Measurements from ENCODE around the gene RETN. TPM values are rescaled to one million over a fixed set of nuclear protein-coding genes. Genes with fewer than 3 reads are reported as not detected.

Gene RETN
- total RNA-seq, 2 donors from 2014 or later: not detected

DNA sequence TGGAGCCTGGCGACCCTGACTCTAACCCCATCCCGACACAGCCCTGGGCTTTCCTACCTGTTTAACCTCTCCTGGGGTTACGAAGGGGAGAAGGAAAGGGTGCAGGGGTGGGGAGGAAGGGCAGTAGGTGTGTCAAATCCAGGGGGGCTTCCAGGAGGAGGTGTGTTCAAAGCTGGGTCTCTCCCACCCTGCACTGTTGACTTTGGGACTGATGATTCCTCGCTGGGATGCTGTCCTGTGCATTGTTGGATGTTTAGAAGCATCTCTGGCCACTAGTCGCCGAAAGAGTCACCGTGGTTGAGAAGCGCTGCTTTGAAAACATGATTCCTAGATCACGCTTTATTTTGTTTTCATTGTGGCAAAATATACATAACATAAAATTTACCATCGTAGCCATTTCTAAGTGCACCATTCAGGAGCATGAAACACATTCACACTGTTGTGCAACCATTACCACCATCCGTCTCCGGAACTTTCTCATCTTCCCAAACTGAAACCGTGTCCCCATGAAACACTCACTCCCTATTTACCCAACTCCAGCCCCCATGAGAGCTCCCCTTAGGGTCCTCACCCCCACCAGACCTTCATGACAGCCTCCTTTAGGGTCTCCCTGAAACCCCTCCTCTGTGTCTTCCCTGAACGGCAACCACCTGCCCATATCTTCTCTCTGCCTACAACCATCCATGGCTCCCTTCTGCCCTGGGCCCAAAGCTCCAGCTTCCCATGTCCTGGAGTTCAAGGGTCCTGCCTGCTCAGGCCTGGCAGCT, 37.5 kb downstream of the RETN start:
- Mint-ChIP-seq H3K36me3 (no peaks in the 10 kb centered on the region), H3K27ac (peak overlapping the region; percentile 73 to 75), H3K9me3 (no peaks in the 10 kb centered on the region)
- DNase-seq (ENCODE audit: low spot score in 2 of 2) (no peak), ATAC-seq (no peak)

DNA sequence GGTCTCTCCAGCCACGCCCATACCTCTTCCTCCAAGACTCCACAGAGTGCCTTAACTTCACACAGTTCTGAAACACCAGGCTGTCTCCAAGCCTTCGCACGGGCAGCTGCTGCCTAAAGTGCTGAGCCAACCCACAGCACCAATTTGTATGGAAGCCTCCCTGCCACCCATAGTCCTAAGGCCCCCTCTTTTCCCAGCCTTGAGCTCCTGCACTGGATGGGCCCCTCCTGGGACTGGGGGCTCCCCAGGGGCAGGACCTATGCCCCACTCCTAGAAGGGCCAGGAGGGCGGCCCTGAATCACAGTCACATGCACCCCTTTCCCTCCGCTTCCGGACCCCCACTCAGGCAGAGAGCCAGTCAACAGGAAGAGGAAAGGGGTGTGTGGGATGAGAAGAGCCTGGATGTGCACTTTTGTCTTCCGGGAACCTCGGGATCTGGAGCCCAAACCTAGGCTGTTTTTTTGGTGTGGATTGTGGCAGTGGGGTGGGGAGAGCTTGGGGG, 38.2 kb downstream of the RETN start:
- DNase-seq (ENCODE audit: low spot score in 2 of 2) (no peak), ATAC-seq (no peak)
- Mint-ChIP-seq H3K36me3 (no peaks in the 10 kb centered on the region), H3K9me3 (no peaks in the 10 kb centered on the region), H3K27ac (peak overlapping the region in 1 of 2 donors; percentile 73)

DNA sequence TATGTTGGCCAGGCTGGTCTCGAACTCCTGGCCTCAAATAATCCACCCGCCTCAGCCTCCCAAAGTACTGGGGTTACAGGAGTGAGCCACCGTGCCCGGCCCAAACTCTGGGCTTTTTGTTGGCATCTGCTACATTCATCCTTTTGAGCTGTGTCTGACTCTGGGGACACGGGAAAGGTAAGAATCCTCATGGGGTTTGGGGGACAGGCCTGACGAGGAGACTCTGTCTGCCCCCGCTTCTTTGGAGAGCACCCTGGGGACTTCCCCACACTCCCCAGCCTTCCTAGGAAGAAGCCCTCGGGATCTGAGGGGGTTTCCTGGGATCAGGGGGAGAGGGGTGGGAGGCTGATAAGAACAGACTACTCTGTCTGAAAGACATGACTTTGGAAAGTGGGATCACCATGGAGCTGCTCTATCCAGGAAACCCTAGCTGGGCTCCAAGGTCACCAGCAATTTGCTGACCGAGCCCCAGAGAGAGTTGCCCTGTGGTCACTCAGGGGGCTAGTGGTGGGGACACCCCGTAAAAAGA, 41.1 kb downstream of the RETN start:
- no peak overlapping the region for H3K27ac Mint-ChIP-seq
- ATAC-seq: no peak
- DNase-seq (ENCODE audit: low spot score in 2 of 2): no peak
- no peaks in the 10 kb centered on the region for H3K9me3 Mint-ChIP-seq
- no peaks in the 10 kb centered on the region for H3K36me3 Mint-ChIP-seq

DNA sequence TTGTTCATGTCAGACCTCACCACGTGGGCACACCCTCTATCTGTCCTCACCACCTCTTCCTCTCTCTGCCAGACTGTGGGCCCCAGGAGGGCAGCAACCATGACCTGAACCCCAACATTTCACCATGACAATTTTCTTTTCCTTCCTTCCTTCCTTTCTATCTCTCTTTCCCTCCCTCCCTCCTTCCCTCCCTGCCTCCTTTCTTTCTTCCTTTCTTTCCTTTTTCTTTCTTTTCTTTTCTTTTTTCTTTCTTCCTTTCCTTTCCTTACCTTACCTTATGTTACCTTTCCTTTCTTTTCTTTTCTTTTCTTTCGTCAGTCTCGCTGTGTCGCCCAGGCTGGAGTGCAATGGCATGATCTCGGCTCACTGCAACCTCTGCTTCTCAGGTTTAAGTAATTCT, 41.8 kb downstream of the RETN start:
- no peak for ATAC-seq
- Mint-ChIP-seq H3K9me3 (no peaks in the 10 kb centered on the region), H3K36me3 (no peaks in the 10 kb centered on the region), H3K27ac (no peak overlapping the region)
- DNase-seq (ENCODE audit: low spot score in 2 of 2): no peak

DNA sequence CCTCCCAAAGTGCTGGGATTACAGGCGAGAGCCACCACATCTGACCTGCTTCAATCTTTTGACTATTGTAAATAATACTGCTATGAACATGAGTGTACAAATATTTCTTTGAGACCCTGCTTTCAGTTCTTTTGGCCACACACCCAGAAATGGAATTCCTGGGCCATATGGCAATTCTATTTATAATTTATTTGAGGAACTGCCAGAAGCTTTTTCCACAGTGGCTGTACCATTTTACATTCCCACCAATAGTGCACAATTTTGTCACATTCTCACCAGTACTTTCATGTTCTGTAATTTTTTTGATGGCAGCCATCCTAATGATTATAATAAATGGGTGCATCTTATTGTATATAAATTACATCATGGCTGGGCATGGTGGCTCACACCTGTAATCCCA, 46.8 kb downstream of the RETN start:
- Mint-ChIP-seq H3K27ac (no peak overlapping the region), H3K36me3 (peaks cover 0 to 6% of the 10 kb centered on the region in 2 donors), H3K9me3 (no peaks in the 10 kb centered on the region)
- DNase-seq (ENCODE audit: low spot score in 2 of 2): no peak
- no peak for ATAC-seq

DNA sequence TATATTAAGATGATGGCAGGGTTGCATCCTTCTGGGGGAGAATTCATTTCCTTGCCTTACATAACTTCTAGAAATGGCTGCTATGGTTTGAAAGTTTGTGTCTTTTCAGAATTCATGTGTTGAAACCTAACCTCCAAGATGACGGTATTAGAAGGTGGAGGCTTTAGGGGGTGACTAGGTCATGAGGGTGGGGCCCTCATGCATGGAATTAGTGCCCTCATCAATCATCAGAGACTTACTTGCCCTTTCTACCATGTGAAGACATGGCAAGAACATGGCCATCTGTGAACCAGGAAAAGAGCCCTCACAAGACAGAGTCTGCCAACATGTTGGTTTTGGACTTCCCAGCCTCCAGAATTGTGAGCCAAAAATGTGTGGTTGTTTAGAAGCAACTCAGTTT, 47.9 kb downstream of the RETN start:
- no peak for ATAC-seq
- Mint-ChIP-seq H3K9me3 (no peaks in the 10 kb centered on the region), H3K36me3 (peaks cover 0 to 6% of the 10 kb centered on the region in 2 donors), H3K27ac (no peak overlapping the region)
- no peak for DNase-seq (ENCODE audit: low spot score in 2 of 2)

DNA sequence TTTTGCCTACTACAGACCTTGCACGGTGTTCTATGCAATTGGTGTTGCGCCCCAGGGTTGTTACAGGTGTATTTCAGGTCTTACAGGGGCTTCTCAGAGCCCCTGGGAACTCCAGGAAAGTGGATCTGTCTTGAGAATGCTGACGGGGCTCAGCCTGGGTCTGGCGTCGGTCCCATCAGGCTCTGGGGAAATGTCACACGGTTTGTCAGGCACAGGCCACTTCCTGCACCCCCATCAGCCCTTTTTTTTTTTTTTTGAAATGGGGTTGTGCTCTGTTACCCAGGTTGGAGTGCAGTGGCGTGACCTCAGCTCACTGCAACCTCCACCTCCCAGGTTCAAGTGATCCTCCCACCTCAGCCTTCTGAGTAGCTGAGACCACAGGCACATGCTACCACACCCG, 49.8 kb downstream of the RETN start:
- DNase-seq (ENCODE audit: low spot score in 2 of 2) (no peak), ATAC-seq (no peak)
- Mint-ChIP-seq H3K36me3 (peaks cover 0 to 6% of the 10 kb centered on the region in 2 donors), H3K9me3 (no peaks in the 10 kb centered on the region), H3K27ac (no peak overlapping the region)

Other genes starting within 250 kb of the RETN start
- gene PEX11G, start 180.0 kb upstream of the RETN start, total RNA-seq: under 1 TPM; 0.27 to 0.74 TPM
- gene ZNF358, start 152.9 kb upstream of the RETN start, total RNA-seq: 10 to 100 TPM in 1 of 2 donors, under 1 TPM in 1; 0.59 to 11.1 TPM
- gene MCOLN1, start 146.4 kb upstream of the RETN start, total RNA-seq: 10 to 100 TPM; 10.3 to 11.0 TPM
- 100 to 1,000 TPM; 102 to 138 TPM for gene PNPLA6, start 133.3 kb upstream of the RETN start, total RNA-seq
- gene CAMSAP3, start 73.2 kb upstream of the RETN start, total RNA-seq: under 1 TPM; 0.07 to 0.80 TPM
- 10 to 100 TPM; 46.4 to 65.6 TPM for gene XAB2, start 39.5 kb upstream of the RETN start, total RNA-seq
- 100 to 1,000 TPM; 101 to 108 TPM for gene PET100, start 39.3 kb upstream of the RETN start, total RNA-seq
- gene PCP2, start 35.3 kb upstream of the RETN start, total RNA-seq: 1 to 10 TPM; 1.8 to 4.2 TPM
- 100 to 1,000 TPM; 103 to 111 TPM for gene STXBP2, start 31.9 kb upstream of the RETN start, total RNA-seq
- gene MCEMP1, start 8.0 kb downstream of the RETN start, total RNA-seq: not detected
- gene TRAPPC5, start 11.8 kb downstream of the RETN start, total RNA-seq: 10 to 100 TPM; 58.9 to 84.4 TPM
- gene FCER2, start 33.1 kb downstream of the RETN start, total RNA-seq: under 1 TPM; 0.56 to 0.57 TPM
- gene CLEC4G, start 63.1 kb downstream of the RETN start, total RNA-seq: not detected
- not detected for gene CD209, start 78.5 kb downstream of the RETN start, total RNA-seq
- not detected for gene CLEC4M, start 94.2 kb downstream of the RETN start, total RNA-seq
- gene EVI5L, start 161.2 kb downstream of the RETN start, total RNA-seq: 1 to 10 TPM; 4.6 to 7.8 TPM
- gene PRR36, start 205.3 kb downstream of the RETN start, total RNA-seq: under 1 TPM; 0.20 to 0.97 TPM
- gene LRRC8E, start 219.5 kb downstream of the RETN start, total RNA-seq: not detected
- gene MAP2K7, start 234.8 kb downstream of the RETN start, total RNA-seq: 10 to 100 TPM; 38.4 to 55.3 TPM
- gene TGFBR3L, start 245.8 kb downstream of the RETN start, total RNA-seq: 1 to 10 TPM; 3.3 to 5.8 TPM